Inferior parietal cortex (tissue), 1 donor: ENCODE results near the gene IDH3A.

ENCODE experiments used
- DNase-seq: peaks from one replicate; pipeline ENCODE4 v3.0.0-alpha.2; 2016; ENCODE audit errors: extremely low spot score

The IDH3A gene

DNA sequence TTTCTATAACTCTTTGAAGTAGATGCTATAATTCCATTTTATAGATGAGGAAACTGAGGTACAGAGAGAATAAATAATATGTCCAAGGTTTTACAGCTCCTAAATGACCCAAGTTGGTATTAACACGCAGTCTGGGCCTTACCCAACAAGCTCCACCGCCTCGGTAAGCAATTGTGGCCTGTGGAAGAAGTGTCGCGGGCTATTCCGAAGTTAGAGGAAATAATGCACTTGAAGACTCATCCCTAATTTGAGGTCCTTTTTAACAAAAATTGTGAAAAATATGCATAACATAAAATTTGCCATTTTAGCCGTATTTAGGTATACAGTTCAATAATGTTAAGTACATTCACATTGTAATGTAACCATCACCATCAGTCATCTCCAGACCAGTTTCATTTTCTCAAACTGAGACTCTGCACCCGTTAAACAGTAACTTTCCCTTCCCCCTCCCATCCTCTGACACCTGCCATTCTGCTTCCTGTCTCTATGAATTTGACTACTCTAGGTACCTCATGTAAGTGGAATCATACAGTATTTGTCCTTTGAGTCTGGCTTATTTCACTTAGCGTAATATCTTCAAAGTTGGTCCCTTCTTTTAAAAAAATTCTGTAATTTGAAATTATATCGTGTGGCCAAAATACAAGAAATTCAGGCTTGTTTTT is 18.2 kb downstream of the IDH3A start:
- DNase-seq: no peak

DNA sequence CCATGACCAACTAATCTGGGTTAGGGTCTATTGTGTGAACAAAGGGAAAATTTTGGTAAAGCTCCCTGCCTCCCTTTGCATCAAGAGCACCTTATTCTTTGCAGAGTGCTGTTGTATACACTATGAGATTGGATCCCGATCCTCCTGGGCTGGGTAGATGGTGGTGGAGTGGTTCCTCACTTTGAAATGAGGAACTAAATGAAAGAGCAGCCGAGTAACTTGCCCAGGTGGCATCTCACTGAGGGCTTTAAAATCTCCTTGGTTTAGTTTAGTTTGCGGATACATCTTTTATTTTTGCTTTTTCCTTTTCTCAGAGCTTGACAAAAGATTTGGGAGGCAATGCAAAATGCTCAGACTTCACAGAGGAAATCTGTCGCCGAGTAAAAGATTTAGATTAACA is 19.4 kb downstream of the IDH3A start:
- DNase-seq: no peak

DNA sequence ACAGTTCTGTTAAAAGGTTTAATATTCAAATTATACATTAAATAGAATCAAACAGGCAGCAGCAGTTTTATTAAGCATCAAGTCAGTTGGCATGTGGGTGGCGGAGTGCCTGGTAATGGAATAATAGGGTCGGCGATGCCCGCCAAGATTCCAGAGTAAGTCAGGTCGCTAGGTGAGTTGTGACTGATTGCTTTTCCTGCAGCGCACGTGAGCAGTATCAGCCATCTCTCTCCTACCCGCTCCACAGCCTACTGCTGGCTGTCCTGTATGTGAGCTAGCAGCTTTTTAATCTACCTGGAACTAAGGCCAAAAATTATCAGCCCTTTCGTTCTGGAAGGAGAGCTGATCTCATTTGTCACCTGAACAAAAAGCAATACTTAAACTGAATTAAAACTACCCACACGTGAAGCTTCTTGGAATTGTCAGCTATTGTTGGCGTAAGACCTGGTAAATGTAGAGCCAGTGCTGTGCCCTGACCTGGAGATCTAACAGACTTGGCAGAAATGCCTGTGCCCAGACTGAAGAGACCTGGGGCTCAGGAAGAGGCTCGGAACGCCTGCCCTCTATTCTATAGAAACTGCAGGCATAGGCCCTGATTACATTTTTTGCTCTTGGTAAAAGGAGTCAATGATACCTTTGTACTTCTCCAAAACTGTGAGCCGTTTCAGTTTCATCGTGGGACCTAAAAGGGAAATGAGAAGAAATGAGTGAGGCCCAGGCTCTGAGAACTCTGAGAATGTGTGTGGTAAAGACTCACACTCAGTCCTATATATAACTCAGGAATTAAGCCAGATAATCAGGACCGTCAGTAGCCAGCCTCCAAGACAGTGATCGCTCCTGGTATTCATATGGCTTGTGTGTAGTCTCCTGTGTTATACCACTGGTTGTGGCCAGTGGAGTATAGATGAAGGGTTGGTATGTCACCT is 21.9 kb downstream of the IDH3A start:
- DNase-seq: no peak

DNA sequence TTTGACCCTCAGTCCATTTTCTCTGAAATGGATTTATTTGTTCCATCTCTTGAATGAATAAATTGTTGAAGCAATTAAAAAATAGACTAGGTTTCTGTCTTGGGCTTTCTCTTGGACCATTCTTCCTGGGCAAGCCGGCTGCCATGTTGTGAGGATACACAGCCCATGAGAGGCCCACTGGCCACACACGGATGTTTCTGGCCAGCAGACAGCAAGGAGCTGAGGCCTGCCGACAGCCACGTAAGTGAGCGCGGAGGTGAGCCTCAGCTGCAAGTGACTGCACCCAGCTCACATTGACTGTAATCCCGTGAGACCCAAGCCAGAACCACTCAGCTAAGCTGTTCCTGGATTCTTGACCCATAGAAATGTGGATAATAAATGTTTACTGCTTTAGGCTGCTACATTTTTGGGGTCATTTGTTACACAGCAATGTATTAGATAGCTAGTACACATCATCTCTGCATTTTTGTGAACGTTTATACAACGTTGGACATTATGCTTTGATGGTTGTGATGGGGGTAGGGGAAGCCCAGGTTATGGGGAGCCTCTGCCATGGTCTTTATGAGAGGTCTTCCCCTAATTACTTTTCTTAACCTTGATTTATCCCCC is 22.8 kb downstream of the IDH3A start:
- DNase-seq: no peak

DNA sequence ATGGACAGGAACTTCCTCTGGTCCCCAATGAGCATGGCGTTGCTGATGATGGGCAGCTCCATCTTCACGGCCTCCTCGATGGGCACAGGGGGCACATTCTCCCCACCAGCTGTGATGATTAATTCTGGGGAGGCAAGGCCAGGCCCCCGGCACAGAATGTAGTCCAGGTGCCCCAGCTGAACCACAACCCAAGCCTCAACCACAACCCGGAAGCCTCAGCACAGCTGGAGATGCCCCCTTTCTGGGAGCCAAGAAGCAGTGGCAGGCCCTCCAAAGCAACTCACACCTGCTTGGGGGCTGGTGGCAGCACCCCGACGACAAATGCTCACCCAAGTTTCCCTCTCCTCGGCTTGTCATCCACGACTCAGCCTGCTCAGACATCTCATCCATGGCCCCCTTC is 25.2 kb downstream of the IDH3A start:
- DNase-seq: no peak

DNA sequence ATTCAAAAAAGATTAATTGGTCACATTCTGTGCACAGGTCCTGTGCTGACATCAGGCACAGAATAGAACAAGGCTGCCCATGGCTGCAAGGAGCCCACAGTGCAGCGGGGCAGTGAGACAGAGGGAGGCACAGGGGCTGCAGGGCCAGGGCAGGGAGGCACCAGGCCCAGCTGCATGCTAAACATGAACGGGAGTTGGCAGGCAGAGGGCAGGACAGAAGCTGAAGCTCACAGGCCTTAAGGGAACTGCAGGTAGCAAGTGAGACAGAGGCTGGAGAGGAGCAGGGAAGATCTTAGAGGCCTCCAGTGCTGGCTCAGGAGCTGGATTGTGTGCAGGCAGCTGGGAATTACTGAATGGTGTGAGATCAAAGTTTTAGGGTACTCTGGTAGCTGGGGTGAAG is 26.2 kb downstream of the IDH3A start:
- no peak for DNase-seq

DNA sequence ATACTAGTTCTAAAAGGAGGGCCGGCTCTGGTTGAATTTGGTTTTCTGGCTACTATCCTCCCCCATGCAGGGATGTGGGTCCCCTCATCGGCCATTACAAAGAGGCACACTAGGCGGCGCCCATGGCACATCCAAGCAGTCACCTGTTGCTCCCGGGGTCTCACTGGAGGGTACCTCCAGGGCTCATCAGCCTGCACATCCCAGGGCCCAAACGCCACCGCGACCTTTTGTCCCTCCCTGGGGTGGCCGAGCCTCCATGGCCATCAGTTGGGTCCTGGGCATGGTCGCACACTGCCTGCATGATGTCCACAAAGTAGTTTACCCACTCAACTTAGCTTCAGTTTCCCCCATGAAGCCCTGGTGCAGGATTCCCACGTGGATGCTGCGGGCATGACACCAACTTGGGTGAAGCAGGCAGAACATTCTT is 28.3 kb downstream of the IDH3A start:
- DNase-seq: peak; percentile 49

DNA sequence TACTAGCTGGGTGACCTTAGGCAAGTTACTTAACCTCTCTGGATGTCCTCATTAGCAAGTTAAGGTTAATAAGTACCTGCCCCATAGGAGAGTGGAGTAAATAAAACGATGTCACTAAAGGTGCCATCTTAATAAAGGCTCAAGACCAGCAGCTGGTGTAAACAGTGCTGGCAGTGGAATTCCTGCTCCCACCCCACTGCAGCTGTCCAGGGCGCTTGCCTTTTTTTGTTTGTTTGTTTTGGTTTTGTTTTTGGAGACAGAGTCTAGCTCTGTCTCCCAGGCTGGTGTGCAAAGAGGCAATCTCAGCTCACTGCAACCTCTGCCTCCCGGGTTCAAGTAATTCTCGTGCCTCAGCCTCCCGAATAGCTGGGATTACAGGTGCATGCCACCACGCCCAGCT is 28.9 kb downstream of the IDH3A start:
- DNase-seq: no peak

DNA sequence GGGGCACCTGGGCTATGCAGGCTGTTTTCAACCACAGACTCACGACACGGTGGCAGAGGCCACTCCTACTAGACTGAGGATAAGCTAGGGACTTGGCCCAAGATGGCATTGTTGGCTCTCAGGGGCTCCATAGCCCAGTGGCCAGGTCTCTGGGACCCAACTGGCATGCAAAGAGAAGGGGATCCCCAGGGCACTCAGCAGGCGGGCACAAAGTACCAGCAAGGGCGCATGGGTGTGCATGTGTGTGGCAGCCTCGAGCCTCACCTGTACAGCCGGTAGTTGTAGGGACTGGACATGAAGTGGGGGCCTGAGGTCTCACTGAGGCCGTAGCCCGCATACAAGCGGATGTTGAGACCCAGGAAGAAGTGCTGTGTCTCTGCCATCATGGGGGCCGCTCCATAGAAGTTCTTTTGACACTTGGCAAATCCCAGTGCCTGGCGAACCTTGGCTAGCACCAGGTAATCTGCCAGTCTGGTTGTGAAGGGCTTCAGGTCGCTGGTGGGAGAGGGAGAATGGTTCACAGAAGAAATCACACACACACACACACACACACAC is 30.2 kb downstream of the IDH3A start:
- DNase-seq: no peak

DNA sequence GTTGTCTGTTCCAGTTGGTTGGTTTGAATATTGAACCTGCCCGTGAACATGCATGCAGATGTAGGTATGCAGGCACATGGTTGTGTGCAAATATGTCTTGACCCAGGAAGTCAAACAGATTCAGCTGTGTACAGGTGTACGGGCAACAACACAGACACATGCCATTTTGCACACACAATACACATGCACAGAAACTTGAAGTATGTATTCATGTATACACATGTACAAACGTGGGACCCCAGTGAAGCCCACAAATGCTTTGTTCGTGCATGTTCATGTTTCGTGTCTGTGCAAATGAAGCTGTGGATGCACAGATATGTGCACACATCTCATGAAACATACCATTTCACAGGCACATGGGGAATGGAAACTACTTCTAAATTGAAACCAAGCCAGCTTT is 30.7 kb downstream of the IDH3A start:
- DNase-seq: no peak

DNA sequence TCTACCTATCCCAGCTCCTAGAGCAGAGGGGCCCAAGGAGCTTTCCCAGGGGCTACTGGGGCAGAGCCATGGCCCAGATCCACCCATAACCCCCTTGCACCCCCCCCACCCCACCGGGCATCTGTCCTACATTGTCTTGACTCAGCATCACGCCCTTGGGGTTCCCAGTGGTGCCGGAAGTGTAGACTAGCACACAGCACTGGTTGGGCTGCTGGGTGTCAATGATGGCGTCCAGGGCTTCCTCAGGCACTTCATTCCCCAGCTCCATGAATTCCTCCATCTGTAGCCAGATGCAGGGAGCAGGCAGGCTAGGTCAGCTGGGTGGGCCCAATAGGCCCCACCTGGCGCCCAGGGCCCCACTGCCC is 33.2 kb downstream of the IDH3A start:
- no peak for DNase-seq

DNA sequence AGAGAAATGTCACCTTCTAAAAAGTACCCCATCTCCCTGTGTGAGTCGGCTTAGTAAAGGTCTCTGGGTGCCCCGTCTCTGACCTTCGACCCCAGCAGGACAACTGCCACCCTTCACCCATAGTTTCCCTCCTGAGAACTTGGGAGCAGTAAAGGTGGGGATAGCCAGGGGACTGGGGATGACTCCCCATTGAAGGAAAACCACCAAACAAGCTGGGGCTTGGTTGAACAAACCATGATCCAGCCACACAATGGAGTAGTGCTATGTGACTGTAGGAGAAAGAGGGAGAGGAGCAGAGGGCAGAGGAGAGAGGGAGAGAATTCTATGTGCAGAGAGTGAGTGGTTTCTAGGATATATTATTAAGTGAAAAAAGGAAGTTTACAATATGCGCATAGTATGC is 33.7 kb downstream of the IDH3A start:
- DNase-seq: no peak

DNA sequence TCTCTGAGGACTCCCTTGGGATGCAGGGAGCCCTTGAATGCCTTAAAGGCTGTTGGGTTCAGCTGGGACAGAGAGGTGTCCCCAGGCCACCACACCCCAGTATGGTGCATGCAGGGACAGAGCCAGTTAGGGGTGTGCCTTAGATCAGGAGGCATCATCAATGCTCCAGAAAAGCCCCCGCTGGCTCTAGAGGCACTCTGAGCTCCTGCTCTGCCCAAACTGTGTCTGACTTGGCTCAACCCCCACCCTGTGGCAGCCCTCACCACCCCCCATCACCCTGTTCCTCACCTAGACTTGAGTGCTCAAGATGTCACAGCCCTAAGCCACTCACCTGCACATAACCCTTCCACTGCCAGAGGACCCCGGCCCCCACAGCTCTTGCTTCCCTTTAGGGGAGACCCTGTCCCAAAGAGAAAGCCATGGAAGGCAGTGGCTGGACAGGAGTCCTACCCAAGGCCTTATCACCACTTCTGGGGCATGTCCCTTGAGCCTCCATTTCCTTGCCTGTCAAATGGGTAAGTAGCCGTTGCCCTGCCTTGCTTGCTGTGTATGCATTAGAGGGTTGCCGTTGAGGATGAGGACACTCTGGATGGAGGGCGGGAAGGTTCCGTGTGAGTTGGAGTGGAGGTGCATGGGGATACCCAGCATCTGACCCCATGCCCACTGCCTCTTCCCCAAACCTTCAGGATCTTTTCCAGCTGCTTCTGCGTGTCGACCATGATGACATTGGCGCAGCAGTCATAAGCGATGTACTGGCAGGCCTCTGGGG is 43.8 kb downstream of the IDH3A start:
- no peak for DNase-seq

DNA sequence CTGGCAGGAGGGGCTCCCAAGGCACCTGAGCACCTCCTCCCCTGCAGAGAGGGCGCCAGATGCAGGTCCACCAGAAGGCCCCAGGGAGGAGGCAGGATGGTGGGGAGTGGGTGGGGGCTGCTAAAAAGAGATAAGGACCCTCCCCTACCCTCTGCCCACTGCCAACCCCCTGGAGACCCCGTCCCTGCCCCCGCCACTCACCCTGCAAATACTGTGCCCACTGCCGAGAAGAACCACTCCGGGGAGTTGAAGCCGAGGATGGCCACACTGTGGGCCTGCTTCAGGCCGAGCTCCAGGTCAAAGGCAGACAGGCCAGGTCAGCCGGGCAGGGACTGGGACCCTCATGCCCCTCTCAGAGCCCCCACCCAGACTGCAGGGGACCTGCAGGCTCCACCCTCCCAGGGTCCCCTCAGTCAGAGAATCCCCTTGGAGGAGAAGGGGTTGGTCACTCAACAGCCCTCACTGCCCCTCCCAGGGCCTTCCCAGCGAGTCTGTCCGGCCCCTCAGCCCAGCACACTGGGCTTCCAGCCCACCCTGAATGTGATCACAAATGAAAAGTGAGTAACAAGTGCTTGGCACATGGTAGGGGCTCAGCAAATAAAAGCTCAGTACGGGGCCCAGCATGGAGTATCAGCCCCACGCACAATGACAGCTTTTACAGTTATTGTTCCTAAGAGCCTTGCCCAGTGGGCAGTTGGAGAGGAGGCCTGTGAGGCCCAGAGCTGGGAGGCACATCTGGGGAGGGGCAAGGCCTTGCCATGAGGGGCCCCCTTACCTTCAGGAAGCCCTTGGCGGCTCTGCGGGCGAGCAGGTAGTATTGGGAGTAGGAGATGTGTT is 44.8 kb downstream of the IDH3A start:
- DNase-seq: no peak

DNA sequence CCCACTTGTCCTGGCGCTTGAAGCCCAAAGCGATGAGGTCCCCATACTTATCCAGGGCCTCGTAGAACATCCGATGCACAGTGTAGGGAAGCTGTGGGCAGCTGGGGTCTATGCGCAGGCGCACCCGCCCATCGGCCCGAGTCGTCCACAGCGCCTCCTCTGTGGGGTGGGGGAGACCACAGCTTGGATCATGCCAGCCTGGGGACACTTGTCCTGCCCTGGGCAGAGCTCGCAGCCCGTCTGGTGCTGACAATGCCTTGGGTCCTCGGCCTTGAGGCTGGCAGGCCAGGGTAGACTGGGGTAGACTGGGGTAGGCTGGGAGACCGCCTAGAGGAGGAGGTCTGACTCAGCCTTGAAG is 45.4 kb downstream of the IDH3A start:
- DNase-seq: no peak

DNA sequence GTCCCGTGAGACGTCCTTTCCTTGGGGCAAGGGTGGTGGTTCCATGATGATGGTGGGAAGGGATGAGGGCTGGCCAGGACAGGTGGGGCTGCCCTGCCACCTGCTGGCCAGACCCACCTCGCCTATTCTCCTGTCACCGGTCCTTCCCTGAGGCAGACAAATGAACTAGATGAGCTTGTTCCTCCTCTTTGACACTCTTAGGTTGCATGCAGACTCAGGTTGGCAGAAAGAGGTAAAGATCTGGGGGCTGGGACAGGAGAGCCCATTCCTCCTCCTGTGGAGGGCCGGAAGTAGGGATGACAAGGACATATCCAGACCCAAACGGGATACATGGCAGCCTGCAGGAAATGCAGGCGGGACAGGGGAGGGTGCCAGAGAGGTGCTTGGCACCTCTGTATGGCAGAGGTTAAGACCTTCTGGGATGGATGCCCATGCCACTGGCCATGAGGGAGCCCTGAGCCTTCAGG is 46.6 kb downstream of the IDH3A start:
- no peak for DNase-seq

DNA sequence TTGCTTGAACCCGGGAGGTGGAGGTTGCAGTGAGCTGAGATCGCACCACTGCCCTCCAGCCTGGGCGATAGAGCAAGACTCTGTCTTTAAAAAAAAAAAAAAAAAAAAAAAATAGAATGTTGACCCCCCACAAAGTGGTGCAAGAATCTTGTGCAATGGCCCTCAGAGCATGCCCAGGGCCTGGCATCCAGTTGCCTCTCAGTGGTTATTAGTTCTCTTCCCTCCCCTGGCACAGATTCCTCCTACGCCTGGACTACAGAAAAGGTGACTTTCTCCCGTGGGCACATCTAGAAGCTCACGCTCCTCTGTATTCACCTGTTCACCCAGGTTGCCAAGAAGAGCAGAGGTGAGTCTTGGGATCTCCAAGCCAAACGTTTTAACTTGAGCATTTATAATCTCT is 48.5 kb downstream of the IDH3A start:
- no peak for DNase-seq

DNA sequence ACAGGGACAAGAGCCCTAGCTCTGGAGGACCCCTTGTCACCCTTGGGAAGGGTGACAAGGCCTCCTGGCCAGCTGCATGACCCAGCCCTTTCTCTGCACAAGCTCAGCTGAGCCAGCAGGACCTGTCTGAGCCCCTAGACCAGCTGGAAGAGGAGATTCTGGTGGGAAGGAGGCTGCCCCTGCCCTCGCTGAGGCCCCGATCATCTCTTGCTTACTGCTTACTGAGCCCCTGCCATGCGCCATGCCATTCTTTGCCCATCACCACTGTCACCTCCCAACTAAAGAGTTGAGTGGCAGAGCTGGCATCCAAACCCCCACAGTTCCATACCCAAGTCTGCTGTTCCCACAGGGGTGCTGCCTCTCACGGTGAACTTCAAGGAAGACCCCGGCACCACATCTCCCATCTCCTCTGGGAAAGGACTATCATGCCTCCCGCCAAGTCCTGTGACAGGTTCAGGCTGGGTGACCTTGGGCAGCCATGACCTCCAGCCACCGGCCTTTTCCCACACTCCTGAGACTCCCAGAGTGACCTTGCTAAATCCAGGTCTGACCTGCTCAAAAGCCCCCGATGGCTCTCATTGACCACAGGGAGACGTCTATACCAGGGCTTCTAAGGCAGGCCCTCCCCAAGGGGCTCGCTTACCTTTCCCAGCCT is 51.2 kb downstream of the IDH3A start:
- no peak for DNase-seq

DNA sequence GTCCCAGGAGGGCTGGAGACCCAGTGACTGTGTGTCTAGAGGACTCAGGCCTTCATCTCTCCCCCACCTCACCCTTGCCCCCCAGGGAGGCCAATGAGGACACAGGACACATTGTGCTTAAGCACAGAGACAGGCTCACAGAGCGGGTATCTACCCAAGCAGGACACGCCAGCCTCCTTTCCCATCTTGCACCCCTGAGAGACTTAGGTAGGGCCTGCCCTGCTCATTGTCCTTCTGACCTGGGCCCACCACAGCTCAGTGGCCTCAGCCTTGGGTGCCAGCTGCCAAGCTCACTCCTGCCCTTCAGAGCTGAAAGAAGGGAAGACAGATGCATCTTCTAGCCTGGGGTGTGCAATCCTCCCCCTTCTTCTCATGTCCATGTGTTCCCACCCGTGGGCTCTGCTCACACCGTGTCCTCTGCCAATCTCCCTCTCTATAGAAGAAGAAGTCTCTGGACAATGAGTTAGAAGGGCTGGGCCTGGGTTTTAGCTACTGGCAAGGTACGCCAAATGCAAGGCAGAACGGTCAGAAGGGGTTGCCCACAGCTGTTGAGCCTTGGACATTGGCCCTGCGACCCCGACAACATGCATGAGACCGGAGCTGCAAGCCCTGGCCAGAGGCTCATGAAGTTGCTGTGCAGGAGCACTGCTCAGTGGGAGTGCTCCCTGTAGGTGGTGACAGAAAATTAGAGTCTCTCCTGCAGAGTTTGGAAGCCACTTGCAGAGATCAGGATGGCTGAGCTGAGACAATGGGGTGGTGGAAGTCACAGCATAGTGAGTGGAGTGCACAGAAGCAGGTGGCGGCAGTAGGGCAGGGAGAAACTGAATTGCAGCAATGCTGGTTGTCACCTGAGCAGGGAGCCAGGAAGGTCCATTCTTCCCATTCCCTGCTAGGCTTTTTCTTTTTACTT is 52.4 kb downstream of the IDH3A start:
- no peak for DNase-seq
